Stimulated activated CD4-positive, alpha-beta T cell treated with anti-CD3 and anti-CD28 coated beads, Interleukin-15, amount 100 ng/mL, for 24 hours (primary cell): ENCODE results near the gene SPIRE2.
A peak's percentile ranks its signal among the peaks of the same experiment; 100 is the strongest.

Experiments used
- DNase-seq: peaks from one replicate; pipeline ENCODE4 v3.0.0-alpha.2; 2020

SPIRE2 gene

DNA sequence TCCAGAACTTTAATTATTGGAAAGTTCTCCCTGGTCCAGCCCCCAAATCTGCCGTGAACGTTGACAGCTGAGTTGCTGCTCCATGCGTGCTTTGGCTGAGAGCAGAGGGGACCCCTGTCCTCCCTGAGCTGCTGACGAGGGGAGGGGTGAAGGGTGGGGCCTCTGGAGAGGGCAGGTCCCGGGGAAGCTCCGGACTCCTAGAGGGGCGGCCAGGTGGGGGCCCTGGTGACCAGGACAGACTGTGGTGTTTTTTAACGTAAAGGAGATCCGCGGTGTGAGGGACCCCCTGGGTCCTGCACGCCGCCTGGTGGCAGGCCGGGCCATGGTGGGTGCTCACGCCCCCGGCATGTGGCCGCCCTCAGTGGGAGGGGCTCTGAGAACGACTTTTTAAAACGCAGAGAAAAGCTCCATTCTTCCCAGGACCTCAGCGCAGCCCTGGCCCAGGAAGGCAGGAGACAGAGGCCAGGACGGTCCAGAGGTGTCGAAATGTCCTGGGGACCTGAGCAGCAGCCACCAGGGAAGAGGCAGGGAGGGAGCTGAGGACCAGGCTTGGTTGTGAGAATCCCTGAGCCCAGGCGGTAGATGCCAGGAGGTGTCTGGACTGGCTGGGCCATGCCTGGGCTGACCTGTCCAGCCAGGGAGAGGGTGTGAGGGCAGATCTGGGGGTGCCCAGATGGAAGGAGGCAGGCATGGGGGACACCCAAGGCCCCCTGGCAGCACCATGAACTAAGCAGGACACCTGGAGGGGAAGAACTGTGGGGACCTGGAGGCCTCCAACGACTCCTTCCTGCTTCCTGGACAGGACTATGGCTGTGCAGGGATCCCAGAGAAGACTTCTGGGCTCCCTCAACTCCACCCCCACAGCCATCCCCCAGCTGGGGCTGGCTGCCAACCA is 90.4 kb downstream of the SPIRE2 start, which contains the start of gene MC1R:
MC1R (plus strand) TSS at position 410 of the 895 bp plus-strand sequence; CDS start at position 807, 397 bp downstream.
- DNase-seq, result peak; percentile 41

- DNase-seq, result no peak
These were observed 91.5 kb downstream of the SPIRE2 start for GRCh38 chr16:89919535-89920406.

GRCh38 chr16:89920723-89921122 is 92.4 kb downstream of the SPIRE2 start:
- DNase-seq, result no peak
